ENCODE measurements around the gene TRAF3. TPM values are rescaled to one million over a fixed set of nuclear protein-coding genes. Genes with fewer than 3 reads are reported as not detected.
A peak's percentile ranks its signal among the peaks of the same experiment; 100 is the strongest.

TRAF3 gene
- total and polyA plus RNA-seq, 3 experiments from 2014 or later = 16.3 to 62.0 (median 61.6) TPM

- ChIA-PET POLR2A (no interaction called here), CTCF (interaction anchor here (1.0 kb wide), 1 partner anchor 222 kb away, joined by 6 read pairs; no protein-coding TSS in a partner anchor)
- no peaks in the 10 kb centered on the region for H3K27me3 ChIP-seq (ENCODE audit: insufficient read depth, low read length, poor library complexity, severe bottlenecking)
Measured at GRCh38 chr14:102917056-102917385, 139.8 kb downstream of the TRAF3 start.

GRCh38 chr14:102917469-102918211, 140.4 kb downstream of the TRAF3 start:
- no peaks in the 10 kb centered on the region for H3K27me3 Mint-ChIP-seq
- no peak overlapping the region for H3K4me3 ChIP-seq (ENCODE audit: low read length)
- CTCF ChIA-PET = interaction anchor here (1.0 kb wide), 1 partner anchor 223 kb away, joined by 6 read pairs; no protein-coding TSS in a partner anchor
- peak; percentile 30 to 75 (median 55) for DNase-seq
- no peaks in the 10 kb centered on the region for H3K36me3 ChIP-seq (ENCODE audit: insufficient read depth, low read length)
- no peak overlapping the region for H3K4me3 Mint-ChIP-seq
- no peaks in the 10 kb centered on the region for H3K9me3 Mint-ChIP-seq
- H3K4me1 ChIP-seq (ENCODE audit: insufficient read depth, low read length) = no peaks in the 10 kb centered on the region
- no peak overlapping the region for H3K27ac ChIP-seq (ENCODE audit: low read depth, low read length)
- POLR2A ChIA-PET = no interaction called here
- H3K9me3 ChIP-seq (ENCODE audit: low read length) = no peaks in the 10 kb centered on the region
- no peaks in the 10 kb centered on the region for H3K4me1 Mint-ChIP-seq
- no peaks in the 10 kb centered on the region for H3K27me3 ChIP-seq (ENCODE audit: insufficient read depth, low read length, poor library complexity, severe bottlenecking)
- H3K27ac Mint-ChIP-seq = peak overlapping the region in 4 of 8 donors; percentile 2 to 54 (median 28)
- H3K36me3 Mint-ChIP-seq = no peaks in the 10 kb centered on the region

More at GRCh38 chr14:102917056-102917385, 139.8 kb downstream of the TRAF3 start:
- no peaks in the 10 kb centered on the region for H3K36me3 ChIP-seq (ENCODE audit: insufficient read depth, low read length)
- H3K36me3 Mint-ChIP-seq = peaks cover 0 to 1% (median 0%) of the 10 kb centered on the region in 3 donors
- no peaks in the 10 kb centered on the region for H3K9me3 Mint-ChIP-seq
- H3K27me3 Mint-ChIP-seq = no peaks in the 10 kb centered on the region
- no peaks in the 10 kb centered on the region for H3K9me3 ChIP-seq (ENCODE audit: low read length)
- peak overlapping the region in 4 of 8 donors; percentile 2 to 54 (median 28) for H3K27ac Mint-ChIP-seq
- no peak overlapping the region for H3K4me3 ChIP-seq (ENCODE audit: low read length)
- no peak overlapping the region for H3K4me3 Mint-ChIP-seq
- H3K4me1 Mint-ChIP-seq = no peaks in the 10 kb centered on the region
- no peaks in the 10 kb centered on the region for H3K4me1 ChIP-seq (ENCODE audit: insufficient read depth, low read length)
- no peak for DNase-seq
- no peak overlapping the region for H3K27ac ChIP-seq (ENCODE audit: low read depth, low read length)

- Histone ChIP-seq H3K4me3 (ENCODE audit: low read length) (no peak overlapping the region), H3K27me3 (ENCODE audit: insufficient read depth, low read length, poor library complexity, severe bottlenecking) (no peaks in the 10 kb centered on the region), H3K9me3 (ENCODE audit: low read length) (no peaks in the 10 kb centered on the region), H3K27ac (ENCODE audit: low read depth, low read length) (no peak overlapping the region), H3K4me1 (ENCODE audit: insufficient read depth, low read length) (peaks cover 4% of the 10 kb centered on the region), H3K36me3 (ENCODE audit: insufficient read depth, low read length) (no peaks in the 10 kb centered on the region)
- no peaks in the 10 kb centered on the region for H3K27me3 Mint-ChIP-seq
- no peak for DNase-seq
- H3K9me3 Mint-ChIP-seq = no peaks in the 10 kb centered on the region
- H3K4me1 Mint-ChIP-seq = peaks cover 0 to 5% (median 2%) of the 10 kb centered on the region in 3 donors
- H3K36me3 Mint-ChIP-seq = no peaks in the 10 kb centered on the region
- CTCF ChIA-PET = no interaction called here
- H3K27ac Mint-ChIP-seq = no peak overlapping the region
- H3K4me3 Mint-ChIP-seq = no peak overlapping the region
- POLR2A ChIA-PET = no interaction called here
Measured at GRCh38 chr14:102918438-102918837, 141.2 kb downstream of the TRAF3 start.

- Histone ChIP-seq H3K27me3 (ENCODE audit: insufficient read depth, low read length, poor library complexity, severe bottlenecking) (no peaks in the 10 kb centered on the region), H3K27ac (ENCODE audit: low read depth, low read length) (no peak overlapping the region), H3K4me1 (ENCODE audit: insufficient read depth, low read length) (peaks cover 15% of the 10 kb centered on the region), H3K36me3 (ENCODE audit: insufficient read depth, low read length) (no peaks in the 10 kb centered on the region), H3K4me3 (ENCODE audit: low read length) (no peak overlapping the region), H3K9me3 (ENCODE audit: low read length) (no peaks in the 10 kb centered on the region)
- no peak for DNase-seq
- no peak overlapping the region for H3K27ac Mint-ChIP-seq
- ChIA-PET POLR2A (no interaction called here), CTCF (no interaction called here)
- H3K36me3 Mint-ChIP-seq = no peaks in the 10 kb centered on the region
- peaks cover 4 to 6% of the 10 kb centered on the region in 2 donors for H3K27me3 Mint-ChIP-seq
- H3K4me3 Mint-ChIP-seq = no peak overlapping the region
- no peaks in the 10 kb centered on the region for H3K9me3 Mint-ChIP-seq
- peaks cover 5 to 17% (median 5%) of the 10 kb centered on the region in 3 donors for H3K4me1 Mint-ChIP-seq
Measured at GRCh38 chr14:102920273-102920997, 143.2 kb downstream of the TRAF3 start.

GRCh38 chr14:102920998-102921304, 143.7 kb downstream of the TRAF3 start:
- peaks cover 4 to 10% of the 10 kb centered on the region in 2 donors for H3K27me3 Mint-ChIP-seq
- H3K27ac Mint-ChIP-seq = no peak overlapping the region
- H3K4me1 Mint-ChIP-seq = peaks cover 5 to 22% (median 7%) of the 10 kb centered on the region in 3 donors
- no peak overlapping the region for H3K4me3 Mint-ChIP-seq
- CTCF ChIA-PET = no interaction called here
- no peak for DNase-seq
- H3K9me3 ChIP-seq (ENCODE audit: low read length) = no peaks in the 10 kb centered on the region
- no peaks in the 10 kb centered on the region for H3K9me3 Mint-ChIP-seq
- H3K4me1 ChIP-seq (ENCODE audit: insufficient read depth, low read length) = peaks cover 15% of the 10 kb centered on the region
- no peaks in the 10 kb centered on the region for H3K27me3 ChIP-seq (ENCODE audit: insufficient read depth, low read length, poor library complexity, severe bottlenecking)
- H3K36me3 ChIP-seq (ENCODE audit: insufficient read depth, low read length) = no peaks in the 10 kb centered on the region
- no peak overlapping the region for H3K4me3 ChIP-seq (ENCODE audit: low read length)
- no peak overlapping the region for H3K27ac ChIP-seq (ENCODE audit: low read depth, low read length)
- POLR2A ChIA-PET = no interaction called here
- no peaks in the 10 kb centered on the region for H3K36me3 Mint-ChIP-seq

GRCh38 chr14:102922490-102923200, 145.4 kb downstream of the TRAF3 start, which contains the start of gene AMN:
AMN (plus strand) TSS chr14:102922663; CDS start chr14:102922689, 26 bp downstream.
- Mint-ChIP-seq H3K9me3 (no peaks in the 10 kb centered on the region), H3K27ac (peak within 1 kb of the TSS in 1 of 8 donors; percentile 66), H3K27me3 (peaks cover 4 to 17% of the 10 kb centered on the region in 2 donors), H3K4me1 (peaks cover 5 to 24% (median 9%) of the 10 kb centered on the region in 3 donors), H3K4me3 (peak within 1 kb of the TSS; percentile 27 to 85 (median 51)), H3K36me3 (no peaks in the 10 kb centered on the region)
- H3K9me3 ChIP-seq (ENCODE audit: low read length) = no peaks in the 10 kb centered on the region
- H3K27me3 ChIP-seq (ENCODE audit: insufficient read depth, low read length, poor library complexity, severe bottlenecking) = no peaks in the 10 kb centered on the region
- peaks cover 15% of the 10 kb centered on the region for H3K4me1 ChIP-seq (ENCODE audit: insufficient read depth, low read length)
- ChIA-PET POLR2A (no interaction called here), CTCF (no interaction called here)
- H3K36me3 ChIP-seq (ENCODE audit: insufficient read depth, low read length) = no peaks in the 10 kb centered on the region
- no peak for DNase-seq
- no peak within 1 kb of the TSS for H3K4me3 ChIP-seq (ENCODE audit: low read length)
- no peak within 1 kb of the TSS for H3K27ac ChIP-seq (ENCODE audit: low read depth, low read length)

- H3K27me3 ChIP-seq (ENCODE audit: insufficient read depth, low read length, poor library complexity, severe bottlenecking) = no peaks in the 10 kb centered on the region
- no peak overlapping the region for H3K4me3 ChIP-seq (ENCODE audit: low read length)
- H3K36me3 Mint-ChIP-seq = no peaks in the 10 kb centered on the region
- H3K27ac Mint-ChIP-seq = peak overlapping the region in 1 of 8 donors; percentile 66
- DNase-seq = no peak
- H3K4me1 ChIP-seq (ENCODE audit: insufficient read depth, low read length) = peaks cover 15% of the 10 kb centered on the region
- POLR2A ChIA-PET = no interaction called here
- no peaks in the 10 kb centered on the region for H3K9me3 Mint-ChIP-seq
- CTCF ChIA-PET = no interaction called here
- peaks cover 4 to 17% of the 10 kb centered on the region in 2 donors for H3K27me3 Mint-ChIP-seq
- no peak overlapping the region for H3K27ac ChIP-seq (ENCODE audit: low read depth, low read length)
- no peaks in the 10 kb centered on the region for H3K36me3 ChIP-seq (ENCODE audit: insufficient read depth, low read length)
- H3K4me1 Mint-ChIP-seq = peaks cover 5 to 29% (median 9%) of the 10 kb centered on the region in 3 donors
- H3K4me3 Mint-ChIP-seq = peak overlapping the region; percentile 27 to 85 (median 51)
- H3K9me3 ChIP-seq (ENCODE audit: low read length) = no peaks in the 10 kb centered on the region
Measured at GRCh38 chr14:102923201-102923924, 146.1 kb downstream of the TRAF3 start.

Measured in CD8-positive, alpha-beta memory T cell (primary cell).